K562 (cell line): ENCODE measurements around the gene LCA5L. TPM values are rescaled to one million over a fixed set of nuclear protein-coding genes. Genes with fewer than 3 reads are reported as not detected.

Experiments used
- BMI1 ChIP-seq: fragments of 150-350 bp; IDR thresholded peaks from 2 replicates; pipeline ENCODE4 v1.6.1; 2014; ENCODE audit warnings: low read length
- CCAR2 ChIP-seq: fragments of 200-400 bp; formaldehyde crosslinking; IDR thresholded peaks from 2 replicates; pipeline ENCODE4 v1.6.1; 2017; ENCODE audit warnings: mild to moderate bottlenecking, low read depth, low read length
- DDX20 ChIP-seq: fragments of 450-650 bp; IDR thresholded peaks from 2 replicates; pipeline ENCODE4 v1.6.1; 2016; ENCODE audit warnings: missing genetic modification characterization, low read depth, mild to moderate bottlenecking, missing compliant biosample characterization, moderate library complexity
- HOMEZ ChIP-seq: fragments of 250-450 bp; sonication (Bioruptor Pico); IDR thresholded peaks from 2 replicates; pipeline ENCODE4 v1.4.0; 2020; ENCODE audit warnings: mild to moderate bottlenecking, moderate library complexity
- MTA1 ChIP-seq: fragments of 450-650 bp; IDR thresholded peaks from 2 replicates; pipeline ENCODE4 v1.6.1; 2017; ENCODE audit warnings: borderline replicate concordance
- MYBL2 ChIP-seq, 2 experiments: fragments of 450-650 bp in 1 of 2; sonication (generic) in 1 of 2; formaldehyde crosslinking in 1 of 2; IDR thresholded peaks; 2 replicates each; pipeline versions ENCODE4 v1.6.1 to v1.8.1; 2017 to 2022; ENCODE audit warnings: borderline replicate concordance in 1 of 2, inconsistent platforms in 1 of 2, low read depth in 1 of 2, mild to moderate bottlenecking in 1 of 2, missing genetic modification reagents in 1 of 2, moderate library complexity in 1 of 2
- POLR2H ChIP-seq: IDR thresholded peaks from 2 replicates; pipeline ENCODE4 v1.6.1; 2016; ENCODE audit warnings: missing genetic modification characterization, low read depth, mild to moderate bottlenecking, control low read depth, missing compliant biosample characterization, moderate library complexity
- RAD21 ChIP-seq, 2 experiments: fragments of 250-450 bp in 1 of 2; fragments of 450-650 bp in 1 of 2; sonication (Bioruptor Pico) in 1 of 2; formaldehyde crosslinking in 1 of 2; IDR thresholded peaks in 1 of 2; conservative IDR thresholded peaks in 1 of 2; 2 replicates each; pipeline versions ENCODE4 v1.4.0 to v1.8.0; 2020 to 2022; ENCODE audit warnings: mild to moderate bottlenecking in 2 of 2, moderate library complexity in 1 of 2
- SMARCE1 ChIP-seq: fragments of 450-650 bp; IDR thresholded peaks from 2 replicates; pipeline ENCODE4 v1.7.1; 2016; ENCODE audit warnings: mild to moderate bottlenecking
- TFAP4 ChIP-seq: sonication (generic); formaldehyde crosslinking; IDR thresholded peaks from 2 replicates; pipeline ENCODE4 v1.8.0; 2022; ENCODE audit warnings: missing genetic modification reagents, mild to moderate bottlenecking, moderate library complexity, borderline replicate concordance
- UBTF ChIP-seq, 2 experiments: IDR thresholded peaks; 2 replicates each; pipeline ENCODE4 v1.6.1; 2012; ENCODE audit warnings: improper control_type of control experiment in 2 of 2, low read depth in 2 of 2, low read length in 2 of 2, borderline replicate concordance in 1 of 2
- ZBTB34 ChIP-seq: fragments of 250-450 bp; sonication (Bioruptor Pico); IDR thresholded peaks from 2 replicates; pipeline ENCODE4 v1.8.0; 2021; ENCODE audit warnings: mild to moderate bottlenecking, moderate library complexity
- ZNF507 ChIP-seq: conservative IDR thresholded peaks from 2 replicates; pipeline ENCODE4 v1.6.1; 2017; ENCODE audit warnings: missing genetic modification characterization, missing compliant biosample characterization
- polyA plus RNA-seq, 8 experiments: library from polyadenylated mRNA; depleted of rRNA in 4 of 8; stranded (reverse) in 5 of 8; unstranded in 3 of 8; fragments of >200 nt; fragmentation: Nextera tagmentation in 2 of 8; fragmentation: Illumina TruSeq in 1 of 8; extraction: Ambion mirVana in 2 of 8; extraction: Trizol in 1 of 8; gene quantifications; 2 replicates each; pipeline versions ENCODE4 v1.2.1 to v1.2.3, GENCODE V29; 2011 to 2014; ENCODE audit warnings: inconsistent platforms in 1 of 8, missing spikeins in 1 of 8
- total RNA-seq, 7 experiments: library from RNA; depleted of rRNA in 6 of 7; stranded (reverse); fragments of >200 nt in 6 of 7; fragmentation: Illumina TruSeq in 2 of 7; extraction: Trizol in 2 of 7; gene quantifications; 2 replicates each; pipeline versions ENCODE4 v1.2.1 to v1.2.3, GENCODE V29; 2011 to 2021; ENCODE audit warnings: low replicate concordance in 1 of 7
- TF ChIP-seq, protein P1 (sequence below): fragments of 450-650 bp; IDR thresholded peaks from 2 replicates; pipeline ENCODE4 v1.6.1; 2016; ENCODE audit warnings: mild to moderate bottlenecking

The LCA5L gene
- total and polyA plus RNA-seq, 9 of the 15 experiments (the other 6 are each of a cell fraction or from before 2014, with no cell fraction given): 1.8 to 4.9 (median 3.8) TPM

GRCh38 chr21:39452207-39452969 is 6.8 kb upstream of the LCA5L start (continued):
- TF ChIP-seq, protein P1, sequence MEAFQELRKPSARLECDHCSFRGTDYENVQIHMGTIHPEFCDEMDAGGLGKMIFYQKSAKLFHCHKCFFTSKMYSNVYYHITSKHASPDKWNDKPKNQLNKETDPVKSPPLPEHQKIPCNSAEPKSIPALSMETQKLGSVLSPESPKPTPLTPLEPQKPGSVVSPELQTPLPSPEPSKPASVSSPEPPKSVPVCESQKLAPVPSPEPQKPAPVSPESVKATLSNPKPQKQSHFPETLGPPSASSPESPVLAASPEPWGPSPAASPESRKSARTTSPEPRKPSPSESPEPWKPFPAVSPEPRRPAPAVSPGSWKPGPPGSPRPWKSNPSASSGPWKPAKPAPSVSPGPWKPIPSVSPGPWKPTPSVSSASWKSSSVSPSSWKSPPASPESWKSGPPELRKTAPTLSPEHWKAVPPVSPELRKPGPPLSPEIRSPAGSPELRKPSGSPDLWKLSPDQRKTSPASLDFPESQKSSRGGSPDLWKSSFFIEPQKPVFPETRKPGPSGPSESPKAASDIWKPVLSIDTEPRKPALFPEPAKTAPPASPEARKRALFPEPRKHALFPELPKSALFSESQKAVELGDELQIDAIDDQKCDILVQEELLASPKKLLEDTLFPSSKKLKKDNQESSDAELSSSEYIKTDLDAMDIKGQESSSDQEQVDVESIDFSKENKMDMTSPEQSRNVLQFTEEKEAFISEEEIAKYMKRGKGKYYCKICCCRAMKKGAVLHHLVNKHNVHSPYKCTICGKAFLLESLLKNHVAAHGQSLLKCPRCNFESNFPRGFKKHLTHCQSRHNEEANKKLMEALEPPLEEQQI: no peak
- no peak; a peak in 1 of 4 replicates for TF ChIP-seq RAD21 (CRISPR knock-in tag; conservative IDR thresholded peaks at IDR 0.05 in 1 of 2, IDR thresholded peaks at IDR 0.05 in 1 of 2)
- no peak for TF ChIP-seq TFAP4 (CRISPR knock-in tag)
- TF ChIP-seq SMARCE1: 0 out of 2 replicates have a peak, but pooled peaks have one; percentile 8
- TF ChIP-seq MYBL2 (IDR thresholded peaks at IDR 0.05; ENCODE audit: low read depth): no peak
- no peak for TF ChIP-seq MYBL2 (CRISPR knock-in tag; IDR thresholded peaks at IDR 0.05; ENCODE audit: borderline replicate concordance)
- TF ChIP-seq MTA1: peak; percentile 18; the same call in 1 of the 2 replicates
- no peak; the same call in 1 of the 2 replicates for TF ChIP-seq ZBTB34 (CRISPR knock-in tag)
- no peak for TF ChIP-seq DDX20 (tag)
- no peak for TF ChIP-seq CCAR2
- no peak for TF ChIP-seq HOMEZ
- no peak for TF ChIP-seq ZNF507 (tag)
- peak; percentile 94 for TF ChIP-seq POLR2H
- peak in 1 of 2 experiments; percentile 65; a peak in 1 of 4 replicates for TF ChIP-seq UBTF (IDR thresholded peaks at IDR 0.05; ENCODE audit: borderline replicate concordance in 1 of 2, low read depth in 2 of 2, low read length in 2 of 2)
- TF ChIP-seq BMI1: no peak
